ENCODE measurements around the gene FAM13A. TPM values are rescaled to one million over a fixed set of nuclear protein-coding genes. Genes with fewer than 3 reads are reported as not detected.

Gene FAM13A
- total and polyA plus RNA-seq, 2 experiments from 2014 or later: 23.3 to 43.8 TPM

DNA sequence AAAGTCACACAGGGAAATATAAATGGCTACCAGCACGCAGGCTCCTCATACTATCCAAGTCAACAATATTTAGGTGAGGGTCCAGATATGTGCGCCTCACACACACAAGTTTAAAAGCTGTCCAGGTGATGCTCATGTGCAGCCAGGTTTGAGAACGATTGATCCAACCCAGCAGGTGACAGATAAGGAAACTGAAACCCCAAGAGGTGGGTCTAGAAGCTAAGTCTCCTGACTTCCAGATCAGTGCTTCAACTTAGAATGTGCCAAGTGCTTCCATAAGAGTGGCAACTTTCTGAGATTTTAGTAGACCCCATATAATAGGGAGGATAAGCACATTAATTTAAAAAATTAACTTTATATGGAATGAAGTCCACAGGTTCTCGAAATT, 304.9 kb downstream of the FAM13A start:
- peaks cover 54% of the 10 kb centered on the region for H3K36me3 ChIP-seq
- no peaks in the 10 kb centered on the region for H3K4me1 ChIP-seq (ENCODE audit: low read depth)
- no peaks in the 10 kb centered on the region for H3K27me3 ChIP-seq
- TF ChIP-seq, protein P1, sequence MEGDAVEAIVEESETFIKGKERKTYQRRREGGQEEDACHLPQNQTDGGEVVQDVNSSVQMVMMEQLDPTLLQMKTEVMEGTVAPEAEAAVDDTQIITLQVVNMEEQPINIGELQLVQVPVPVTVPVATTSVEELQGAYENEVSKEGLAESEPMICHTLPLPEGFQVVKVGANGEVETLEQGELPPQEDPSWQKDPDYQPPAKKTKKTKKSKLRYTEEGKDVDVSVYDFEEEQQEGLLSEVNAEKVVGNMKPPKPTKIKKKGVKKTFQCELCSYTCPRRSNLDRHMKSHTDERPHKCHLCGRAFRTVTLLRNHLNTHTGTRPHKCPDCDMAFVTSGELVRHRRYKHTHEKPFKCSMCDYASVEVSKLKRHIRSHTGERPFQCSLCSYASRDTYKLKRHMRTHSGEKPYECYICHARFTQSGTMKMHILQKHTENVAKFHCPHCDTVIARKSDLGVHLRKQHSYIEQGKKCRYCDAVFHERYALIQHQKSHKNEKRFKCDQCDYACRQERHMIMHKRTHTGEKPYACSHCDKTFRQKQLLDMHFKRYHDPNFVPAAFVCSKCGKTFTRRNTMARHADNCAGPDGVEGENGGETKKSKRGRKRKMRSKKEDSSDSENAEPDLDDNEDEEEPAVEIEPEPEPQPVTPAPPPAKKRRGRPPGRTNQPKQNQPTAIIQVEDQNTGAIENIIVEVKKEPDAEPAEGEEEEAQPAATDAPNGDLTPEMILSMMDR (IDR thresholded peaks at IDR 0.05; ENCODE audit: low read depth, low read length): no peak
- DNase-seq (ENCODE audit: low read depth in 1 of 2, low spot score in 1 of 2): no peak
- no peak overlapping the region for H3K27ac ChIP-seq
- H3K9me3 ChIP-seq (ENCODE audit: low read depth): no peaks in the 10 kb centered on the region
- H3K4me3 ChIP-seq: no peak overlapping the region

DNA sequence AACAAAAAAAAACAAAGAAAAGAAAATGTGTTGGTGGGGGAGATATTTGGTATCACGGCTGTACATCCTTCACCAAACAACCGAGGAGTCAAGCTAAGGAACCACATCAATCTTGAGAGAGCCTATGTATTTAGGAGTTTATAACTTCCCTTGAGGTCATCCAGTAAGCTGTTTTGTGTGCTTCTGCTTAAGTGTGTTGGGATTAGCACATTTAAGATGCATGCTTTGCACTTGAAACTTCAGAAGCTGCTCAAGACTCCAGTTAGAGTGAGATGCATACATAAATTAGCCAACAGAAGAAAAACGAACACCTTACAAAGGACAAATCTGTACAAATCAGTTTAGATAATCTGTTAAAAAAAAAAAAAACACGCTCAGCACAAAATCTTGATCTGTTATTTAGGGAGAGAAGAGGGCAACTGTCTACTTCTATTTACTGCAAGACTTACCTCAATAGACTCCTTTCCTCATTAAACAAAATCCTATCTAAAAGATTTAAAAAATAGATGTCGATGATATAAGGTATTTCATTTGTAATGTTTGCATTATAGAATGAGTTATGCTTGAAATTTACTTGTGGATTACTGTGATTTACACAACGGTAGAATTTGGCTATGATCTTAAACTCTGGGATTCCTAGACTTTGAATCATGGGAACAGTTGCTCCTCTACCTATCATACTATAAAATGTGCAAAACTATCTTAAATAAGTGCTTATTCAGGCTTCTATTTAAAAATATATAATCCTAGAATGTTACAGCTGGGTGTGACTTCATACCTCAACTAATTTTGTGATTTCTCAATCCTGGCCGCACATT, 305.5 kb downstream of the FAM13A start:
- Histone ChIP-seq H3K27ac (no peak overlapping the region), H3K4me1 (ENCODE audit: low read depth) (no peaks in the 10 kb centered on the region), H3K27me3 (no peaks in the 10 kb centered on the region), H3K9me3 (ENCODE audit: low read depth) (no peaks in the 10 kb centered on the region), H3K4me3 (no peak overlapping the region), H3K36me3 (peaks cover 59% of the 10 kb centered on the region)
- TF ChIP-seq, protein P1 (IDR thresholded peaks at IDR 0.05; ENCODE audit: low read depth, low read length): no peak
- no peak for DNase-seq (ENCODE audit: low read depth in 1 of 2, low spot score in 1 of 2)

DNA sequence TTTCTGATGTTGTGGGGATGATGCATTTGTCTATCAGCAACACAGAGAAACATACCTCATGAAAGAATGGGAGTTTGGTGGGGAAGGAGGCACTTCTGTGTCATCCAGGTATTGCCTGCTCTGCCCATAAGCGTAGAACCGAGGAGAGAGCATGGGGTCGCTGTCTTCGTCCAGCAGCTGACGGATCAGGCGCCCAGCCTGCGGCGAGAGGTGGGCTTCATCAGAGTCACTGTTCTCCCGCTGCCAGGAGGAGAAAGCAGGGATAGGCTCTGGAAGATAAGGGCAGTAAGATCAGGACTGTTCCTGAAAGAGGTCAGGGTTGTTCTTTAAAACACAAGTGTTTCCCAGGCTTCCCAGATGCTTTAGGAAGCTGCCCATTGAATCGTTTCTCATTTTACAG, 306.6 kb downstream of the FAM13A start:
- TF ChIP-seq, protein P1 (IDR thresholded peaks at IDR 0.05; ENCODE audit: low read depth, low read length): no peak
- no peaks in the 10 kb centered on the region for H3K9me3 ChIP-seq (ENCODE audit: low read depth)

DNA sequence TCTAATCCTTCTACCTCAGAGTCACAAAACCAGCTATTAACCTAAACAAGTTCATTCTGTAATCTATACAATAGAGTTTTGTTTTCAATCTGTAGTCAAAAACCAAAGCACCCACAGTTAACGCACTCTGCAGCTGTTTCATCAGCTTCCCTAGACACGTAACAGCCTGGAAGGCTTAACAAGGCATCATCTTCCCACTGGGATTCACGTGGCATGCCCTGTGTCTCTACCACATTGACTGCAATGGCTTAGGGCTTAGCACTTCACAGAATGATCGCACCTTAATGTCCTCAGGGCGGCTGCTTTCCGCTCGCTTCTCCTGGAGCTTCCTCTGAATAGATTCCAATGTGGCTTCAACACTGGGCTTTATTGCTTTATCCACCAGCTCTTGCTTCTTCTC, 309.6 kb downstream of the FAM13A start:
- H3K9me3 ChIP-seq (ENCODE audit: low read depth): no peaks in the 10 kb centered on the region
- TF ChIP-seq, protein P1 (IDR thresholded peaks at IDR 0.05; ENCODE audit: low read depth, low read length): no peak
- peaks cover 6% of the 10 kb centered on the region for H3K4me1 ChIP-seq (ENCODE audit: low read depth)
- no peak for DNase-seq (ENCODE audit: low read depth in 1 of 2, low spot score in 1 of 2)
- no peaks in the 10 kb centered on the region for H3K27me3 ChIP-seq
- peaks cover 82% of the 10 kb centered on the region for H3K36me3 ChIP-seq
- no peak overlapping the region for H3K27ac ChIP-seq
- H3K4me3 ChIP-seq: no peak overlapping the region

More for the DNA sequence above, 306.6 kb downstream of the FAM13A start:
- peaks cover 63% of the 10 kb centered on the region for H3K36me3 ChIP-seq
- no peak for DNase-seq (ENCODE audit: low read depth in 1 of 2, low spot score in 1 of 2)
- no peak overlapping the region for H3K27ac ChIP-seq
- peaks cover 6% of the 10 kb centered on the region for H3K4me1 ChIP-seq (ENCODE audit: low read depth)
- no peaks in the 10 kb centered on the region for H3K27me3 ChIP-seq
- H3K4me3 ChIP-seq: no peak overlapping the region

DNA sequence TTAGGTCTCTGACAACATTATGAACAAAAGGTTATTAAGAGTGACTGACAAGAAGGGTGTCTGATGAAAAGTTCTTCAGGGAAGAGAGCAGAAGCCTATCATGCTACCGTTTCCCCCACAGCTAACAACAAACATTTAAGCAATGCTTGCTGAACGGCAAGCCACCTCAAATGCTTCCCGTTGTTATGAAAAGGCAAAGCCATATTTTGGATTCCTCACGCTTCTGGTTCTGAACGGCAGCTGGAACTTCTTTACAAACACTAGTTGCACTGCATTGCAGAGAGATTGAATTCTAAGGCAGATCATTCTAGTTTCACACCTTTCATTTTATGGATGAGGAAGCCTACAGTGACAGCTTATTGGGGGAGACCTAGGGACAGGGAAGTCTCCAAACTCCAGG, 310.8 kb downstream of the FAM13A start:
- Histone ChIP-seq H3K36me3 (peaks cover 71% of the 10 kb centered on the region), H3K27ac (peak overlapping the region; percentile 4), H3K9me3 (ENCODE audit: low read depth) (no peaks in the 10 kb centered on the region), H3K27me3 (no peaks in the 10 kb centered on the region), H3K4me3 (no peak overlapping the region), H3K4me1 (ENCODE audit: low read depth) (peaks cover 6% of the 10 kb centered on the region)
- DNase-seq (ENCODE audit: low read depth in 1 of 2, low spot score in 1 of 2): no peak
- TF ChIP-seq, protein P1 (IDR thresholded peaks at IDR 0.05; ENCODE audit: low read depth, low read length): no peak

Data from cardiac muscle cell (in vitro differentiated cells and primary cell).